IMR-90 (cell line): Measurements from ENCODE around the gene CAVIN4. TPM values are rescaled to one million over a fixed set of nuclear protein-coding genes. Genes with fewer than 3 reads are reported as not detected.

Experiments
- ATAC-seq: fragments of 200-7000 bp; cut with Tn5 transposase; 2 replicates; pipeline ENCODE4 v1.9.1; 2020; ENCODE audit warnings: low read depth, mild to moderate bottlenecking, moderate library complexity
- BruUV-seq: library from RNA; stranded (reverse); fragments of 400-500 nt; replicated peaks from 2 replicates; lab custom pipeline; 2021; lab: Mats Ljungman, UMichigan
- CTCF ChIA-PET: fragments of 300-600 bp; formaldehyde crosslinking; extraction: SDS; loops from one replicate; lab custom pipeline; 2021; ENCODE audit warnings: antibody characterized with exemption; lab: Yijun Ruan, JAX
- POLR2A ChIA-PET: fragments of 300-600 bp; sonication (Branson Sonifier 250); formaldehyde crosslinking; loops from one replicate; lab custom pipeline; 2022; ENCODE audit warnings: antibody characterized with exemption; ENCODE audit not compliant: unreplicated experiment; lab: Charles Lee
- DNase-seq: peaks from one replicate; pipeline ENCODE4 v3.0.0; 2013
- H2AFZ ChIP-seq: replicated peaks from 2 replicates; pipeline ENCODE3; 2013; ENCODE audit warnings: low read length, mild to moderate bottlenecking; ENCODE audit not compliant: poor library complexity
- H2AK5ac ChIP-seq: 2 replicates; pipeline ENCODE4 v1.6.1; 2013; ENCODE audit warnings: low read depth, low read length, inconsistent platforms
- H2AK9ac ChIP-seq: replicated peaks from 2 replicates; pipeline ENCODE3; 2013; ENCODE audit warnings: mild to moderate bottlenecking, low read depth, low read length, moderate library complexity; ENCODE audit not compliant: poor library complexity
- H2BK120ac ChIP-seq: 2 replicates; pipeline ENCODE4 v1.6.1; 2013; ENCODE audit warnings: low read depth, low read length, inconsistent platforms
- H2BK15ac ChIP-seq: 3 replicates; pipeline ENCODE4 v1.6.1; 2013; ENCODE audit warnings: low read depth, low read length, inconsistent platforms
- H2BK20ac ChIP-seq: 2 replicates; pipeline ENCODE4 v1.6.1; 2013; ENCODE audit warnings: low read depth, mild to moderate bottlenecking, inconsistent platforms, low read length, moderate library complexity
- H2BK5ac ChIP-seq: 2 replicates; pipeline ENCODE4 v1.6.1; 2013; ENCODE audit warnings: mild to moderate bottlenecking, low read depth, low read length, inconsistent platforms; ENCODE audit not compliant: poor library complexity, severe bottlenecking
- H3K14ac ChIP-seq: replicated peaks from 2 replicates; pipeline ENCODE4 v1.6.1; 2013; ENCODE audit warnings: low read depth, low read length, inconsistent platforms
- H3K18ac ChIP-seq: 2 replicates; pipeline ENCODE4 v1.6.1; 2013; ENCODE audit warnings: low read depth, low read length, control low read depth
- H3K23ac ChIP-seq: 2 replicates; pipeline ENCODE4 v1.6.1; 2013; ENCODE audit warnings: low read depth, low read length, inconsistent platforms
- H3K27ac ChIP-seq: 2 replicates; pipeline ENCODE4 v1.5.1; 2013; ENCODE audit warnings: mild to moderate bottlenecking, control low read depth, low read length; ENCODE audit not compliant: insufficient read depth
- H3K27me3 ChIP-seq: 2 replicates; pipeline ENCODE4 v1.6.1; 2013; ENCODE audit warnings: low read length; ENCODE audit not compliant: control insufficient read depth, insufficient read depth
- H3K36me3 ChIP-seq: 2 replicates; pipeline ENCODE4 v1.6.1; 2013; ENCODE audit warnings: low read length, mixed read lengths; ENCODE audit not compliant: control insufficient read depth, insufficient read depth
- H3K4ac ChIP-seq: 2 replicates; pipeline ENCODE4 v1.6.1; 2013; ENCODE audit warnings: low read depth, low read length, inconsistent platforms
- H3K4me1 ChIP-seq: 2 replicates; pipeline ENCODE4 v1.6.1; 2013; ENCODE audit warnings: low read length, mixed read lengths; ENCODE audit not compliant: control insufficient read depth, insufficient read depth
- H3K4me2 ChIP-seq: 2 replicates; pipeline ENCODE4 v1.6.1; 2013; ENCODE audit warnings: low read depth, mild to moderate bottlenecking, control low read depth, low read length, moderate library complexity
- H3K4me3 ChIP-seq: 2 replicates; pipeline ENCODE4 v1.5.1; 2013; ENCODE audit warnings: low read depth, mild to moderate bottlenecking, control low read depth, low read length, moderate library complexity; ENCODE audit not compliant: insufficient read depth
- H3K56ac ChIP-seq: 2 replicates; pipeline ENCODE4 v1.6.1; 2013; ENCODE audit warnings: low read length, inconsistent platforms; ENCODE audit not compliant: insufficient read depth; ENCODE audit errors: extremely low read depth
- H3K79me1 ChIP-seq, 2 experiments: 2 replicates each; pipeline ENCODE4 v1.6.1; 2013; ENCODE audit warnings: low read length in 2 of 2, inconsistent platforms in 1 of 2, low read depth in 1 of 2
- H3K9ac ChIP-seq: 2 replicates; pipeline ENCODE4 v1.6.1; 2013; ENCODE audit warnings: low read depth, low read length, control low read depth
- H3K9me1 ChIP-seq: 2 replicates; pipeline ENCODE4 v1.6.1; 2013; ENCODE audit warnings: low read length, inconsistent platforms; ENCODE audit not compliant: insufficient read depth
- H3K9me3 ChIP-seq: 2 replicates; pipeline ENCODE4 v1.6.1; 2013; ENCODE audit warnings: low read length; ENCODE audit not compliant: control insufficient read depth, insufficient read depth
- H4K20me1 ChIP-seq: 2 replicates; pipeline ENCODE4 v1.6.1; 2013; ENCODE audit warnings: low read length, inconsistent platforms; ENCODE audit not compliant: insufficient read depth
- H4K5ac ChIP-seq: 2 replicates; pipeline ENCODE4 v1.6.1; 2013; ENCODE audit warnings: mild to moderate bottlenecking, low read depth, low read length, control low read depth
- H4K8ac ChIP-seq, 2 experiments: 2 replicates each; pipeline ENCODE4 v1.6.1; 2013; ENCODE audit warnings: low read depth in 2 of 2, low read length in 2 of 2, control low read depth in 1 of 2, inconsistent platforms in 1 of 2
- H4K91ac ChIP-seq: 2 replicates; pipeline ENCODE4 v1.6.1; 2013; ENCODE audit warnings: low read depth, low read length, inconsistent platforms; ENCODE audit not compliant: insufficient read depth
- BHLHE40 ChIP-seq: fragments of 150-350 bp; IDR thresholded peaks from 2 replicates; pipeline ENCODE4 v1.6.1; 2016; ENCODE audit warnings: mild to moderate bottlenecking, low read depth, low read length
- CEBPB ChIP-seq: IDR thresholded peaks from 2 replicates; pipeline ENCODE4 v1.6.1; 2012; ENCODE audit warnings: low read depth, low read length, improper control_type of control experiment
- CHD1 ChIP-seq: IDR thresholded peaks from 2 replicates; pipeline ENCODE4 v1.6.1; 2012; ENCODE audit warnings: low read depth, low read length, improper control_type of control experiment
- CTCF ChIP-seq: conservative IDR thresholded peaks from 2 replicates; pipeline ENCODE4 v1.5.1; 2012; ENCODE audit warnings: mild to moderate bottlenecking, low read depth, low read length, improper control_type of control experiment
- ELK1 ChIP-seq: fragments of 150-350 bp; IDR thresholded peaks from 2 replicates; pipeline ENCODE4 v1.6.1; 2016; ENCODE audit warnings: low read depth, mild to moderate bottlenecking, low read length, moderate library complexity, borderline replicate concordance
- FOS ChIP-seq: fragments of 150-350 bp; IDR thresholded peaks from 2 replicates; pipeline ENCODE4 v1.6.1; 2016; ENCODE audit warnings: low read depth, low read length
- MAFK ChIP-seq: IDR thresholded peaks from 2 replicates; pipeline ENCODE4 v1.6.1; 2012; ENCODE audit warnings: low read depth, low read length, improper control_type of control experiment
- MAZ ChIP-seq: IDR thresholded peaks from 2 replicates; pipeline ENCODE4 v1.6.1; 2012; ENCODE audit warnings: low read depth, mild to moderate bottlenecking, low read length, improper control_type of control experiment, moderate library complexity, borderline replicate concordance
- MXI1 ChIP-seq: IDR thresholded peaks from 2 replicates; pipeline ENCODE4 v1.6.1; 2012; ENCODE audit warnings: low read depth, mild to moderate bottlenecking, low read length, moderate library complexity, borderline replicate concordance
- NFE2L2 ChIP-seq: fragments of 150-350 bp; IDR thresholded peaks from 2 replicates; pipeline ENCODE4 v1.6.1; 2016; ENCODE audit warnings: low read depth, mild to moderate bottlenecking, low read length
- POLR2A ChIP-seq: IDR thresholded peaks from 2 replicates; pipeline ENCODE4 v1.6.1; 2012; ENCODE audit warnings: mild to moderate bottlenecking, low read depth, low read length
- RAD21 ChIP-seq: IDR thresholded peaks from 2 replicates; pipeline ENCODE4 v1.6.1; 2012; ENCODE audit warnings: low read length, improper control_type of control experiment
- RCOR1 ChIP-seq: IDR thresholded peaks from 2 replicates; pipeline ENCODE4 v1.6.1; 2012; ENCODE audit warnings: mild to moderate bottlenecking, low read length, improper control_type of control experiment; ENCODE audit not compliant: insufficient replicate concordance
- RFX5 ChIP-seq: IDR thresholded peaks from 2 replicates; pipeline ENCODE4 v1.8.0; 2012; ENCODE audit warnings: low read depth, mild to moderate bottlenecking, low read length, moderate library complexity
- SMC3 ChIP-seq: fragments of 150-350 bp; IDR thresholded peaks from 2 replicates; pipeline ENCODE4 v1.6.1; 2016; ENCODE audit warnings: low read depth, mild to moderate bottlenecking, antibody characterized with exemption, low read length, moderate library complexity
- USF2 ChIP-seq: fragments of 150-350 bp; IDR thresholded peaks from 2 replicates; pipeline ENCODE4 v1.6.1; 2017; ENCODE audit warnings: mild to moderate bottlenecking, antibody characterized with exemption, low read length, low read depth
- WGBS, 2 experiments: methylation state at CpG; one replicate each; pipeline versions ENCODE4 v1.1.5 to v1.1.7; 2013; ENCODE audit warnings: missing lambda C conversion rate in 2 of 2; ENCODE audit not compliant: insufficient read length in 1 of 2; ENCODE audit errors: extremely low coverage in 2 of 2; 5-methylcytosine and 5-hydroxymethylcytosine counted together
- dilution Hi-C: fragments of 300-500 bp; cut with HindIII; formaldehyde crosslinking; loops from one replicate; pipeline ENCODE4 v1.14.3; 2018; ENCODE audit warnings: low sequenced_read_pairs; ENCODE audit not compliant: unreplicated experiment
- in situ Hi-C: fragments of 300-500 bp; cut with MboI; formaldehyde crosslinking; loops from 3 replicates; pipeline ENCODE4 v1.14.3; 2019; ENCODE audit warnings: low sequenced_read_pairs, inconsistent platforms, mixed read lengths
- intact Hi-C: fragments of 100-400 bp; cut with micrococcal nuclease; formaldehyde crosslinking; loops from 2 replicates; pipeline ENCODE4 v1.10.0; 2022
- polyA plus RNA-seq, 3 experiments: library from polyadenylated mRNA; depleted of rRNA; stranded (reverse); fragments of >200 nt; gene quantifications; 2 replicates each; pipeline ENCODE4 v1.2.3, GENCODE V29; 2012; ENCODE audit warnings: low replicate concordance in 1 of 3
- total RNA-seq: library from RNA; depleted of rRNA; stranded (reverse); fragments of >200 nt; gene quantifications from 2 replicates; pipeline ENCODE4 v1.2.3, GENCODE V29; 2012

The CAVIN4 gene
- total and polyA plus RNA-seq, 2 of the 4 experiments (the other 2 are of a cell fraction) = 2.2 to 2.6 TPM

GRCh38 chr9:100605405-100605804, 27.5 kb downstream of the CAVIN4 start:
- no TSS peak for BruUV-seq
- Histone ChIP-seq H3K27ac (no peak overlapping the region), H3K9me1 (no peaks in the 10 kb centered on the region), H4K91ac (no peak overlapping the region), H3K4ac (no peak overlapping the region), H2AK9ac (no peak overlapping the region), H4K5ac (no peak overlapping the region), H2BK120ac (no peak overlapping the region), H2AK5ac (no peak overlapping the region), H3K9me3 (no peaks in the 10 kb centered on the region), H4K20me1 (no peaks in the 10 kb centered on the region), H3K36me3 (no peaks in the 10 kb centered on the region), H3K27me3 (no peaks in the 10 kb centered on the region; the same call in 1 of the 2 replicates), H3K18ac (no peak overlapping the region), H3K4me3 (no peak overlapping the region), H3K14ac (no peak overlapping the region), H2BK15ac (no peak overlapping the region), H2BK20ac (no peak overlapping the region), H3K23ac (no peak overlapping the region), H3K56ac (no peak overlapping the region), H2BK5ac (no peak overlapping the region), H2AFZ (no peak overlapping the region), H3K9ac (no peak overlapping the region), H3K4me1 (no peaks in the 10 kb centered on the region), H3K4me2 (no peak overlapping the region), H4K8ac (no peak overlapping the region), H3K79me1 (no peaks in the 10 kb centered on the region)
- CTCF ChIA-PET = no interaction called here
- WGBS, 2 experiments = no CpG with 5 or more reads among the region's 1 CpG
- intact Hi-C loops = loop anchor here (10.0 kb wide), 1 partner anchor 629 kb away; no protein-coding TSS in a partner anchor
- TF ChIP-seq POLR2A (no peak), ELK1 (no peak), CEBPB (no peak), SMC3 (no peak), CHD1 (no peak), USF2 (no peak), NFE2L2 (no peak), MAFK (no peak), RAD21 (no peak), BHLHE40 (no peak), MAZ (no peak), RCOR1 (no peak), FOS (no peak), MXI1 (no peak), RFX5 (no peak), CTCF (no peak)
- in situ Hi-C loops = loop anchor here (5.0 kb wide), 1 partner anchor 702 kb away; no protein-coding TSS in a partner anchor
- ATAC-seq = no peak
- dilution Hi-C loops = no loop called here
- POLR2A ChIA-PET = no interaction called here
- no peak for DNase-seq
